ENCODE data around the gene EXOSC7. TPM values are rescaled to one million over a fixed set of nuclear protein-coding genes. Genes with fewer than 3 reads are reported as not detected.

EXOSC7 gene
- total and polyA plus RNA-seq, 2 donors (not counting 1 experiment from before 2014, with no cell fraction given): 25.5 to 40.0 TPM

DNA sequence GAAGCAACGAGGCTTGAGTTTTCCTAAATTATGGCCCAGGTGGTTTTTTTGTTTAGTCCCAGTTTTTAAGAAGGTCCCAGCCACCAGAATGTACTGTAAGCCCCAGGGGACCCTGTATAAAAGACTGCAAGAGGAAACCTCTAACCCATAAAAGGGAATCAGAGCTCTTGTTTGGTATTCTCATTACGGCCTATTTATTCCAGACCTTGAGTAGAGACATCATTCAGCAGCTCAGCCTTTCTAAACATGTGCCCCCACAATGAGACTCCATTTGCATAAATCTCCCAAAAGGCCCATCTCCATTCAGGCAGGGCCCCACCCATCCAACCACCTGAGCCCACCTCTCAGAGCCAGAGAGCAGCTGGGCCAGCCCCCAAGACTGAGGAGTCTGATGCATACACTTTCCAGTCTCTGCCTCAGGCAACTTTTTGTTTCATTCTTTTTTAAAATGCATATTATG lies 25.7 kb upstream of the EXOSC7 start:
- peaks cover 32% of the 10 kb centered on the region for H3K79me2 ChIP-seq (ENCODE audit: control insufficient read depth, insufficient read depth, low read length)
- H2AFZ ChIP-seq (ENCODE audit: insufficient read depth, low read depth, low read length, poor library complexity, severe bottlenecking): no peak overlapping the region
- H3K27ac Mint-ChIP-seq: no peak overlapping the region
- intact Hi-C loops (cut with micrococcal nuclease): no loop called here
- peaks cover 0 to 11% of the 10 kb centered on the region in 2 donors for H3K4me1 ChIP-seq (ENCODE audit: control insufficient read depth in 2 of 2, insufficient read depth in 2 of 2, low read length in 2 of 2)
- H3K36me3 ChIP-seq (replicated peaks in 1 of 2; ENCODE audit: control extremely low read depth in 1 of 2, control insufficient read depth in 1 of 2, extremely low read depth in 1 of 2, insufficient read depth in 2 of 2, low read length in 1 of 2): peaks cover 0 to 2% of the 10 kb centered on the region in 2 experiments
- H3K9me3 ChIP-seq (ENCODE audit: control extremely low read depth in 1 of 3, control insufficient read depth in 2 of 3, insufficient read depth in 1 of 3, low read length in 2 of 3): no peaks in the 10 kb centered on the region
- POLR2A ChIA-PET: no interaction called here
- CTCF ChIA-PET: no interaction called here
- peaks cover 28% of the 10 kb centered on the region for H3K4me1 Mint-ChIP-seq
- no peak overlapping the region for H3K27ac ChIP-seq (ENCODE audit: low read length in 2 of 2)
- H3K4me2 ChIP-seq (replicated peaks; ENCODE audit: low read depth, low read length, poor library complexity, severe bottlenecking): no peak overlapping the region
- peaks cover 7% of the 10 kb centered on the region for H4K20me1 ChIP-seq (ENCODE audit: control insufficient read depth, insufficient read depth, low read length, poor library complexity, severe bottlenecking)
- H3K9ac ChIP-seq (ENCODE audit: low read length): no peak overlapping the region
- no peaks in the 10 kb centered on the region for H3K27me3 Mint-ChIP-seq
- DNase-seq: no peak
- no peak overlapping the region for H3K4me3 ChIP-seq (ENCODE audit: control extremely low read depth in 1 of 5, extremely low read depth in 1 of 5, insufficient read depth in 1 of 5, low read depth in 2 of 5, low read length in 4 of 5)
- no peaks in the 10 kb centered on the region for H3K27me3 ChIP-seq (replicated peaks in 1 of 4; ENCODE audit: control extremely low read depth in 1 of 4, control insufficient read depth in 3 of 4, insufficient read depth in 4 of 4, low read length in 3 of 4)
- no peak for ATAC-seq (ENCODE audit: low read depth)
- H3K9me3 Mint-ChIP-seq (ENCODE audit: insufficient read depth): no peaks in the 10 kb centered on the region
- 20% methylated on average over 1 of the region's 2 CpGs for WGBS (ENCODE audit: insufficient coverage)
- TF ChIP-seq EZH2 (IDR thresholded peaks at IDR 0.05; ENCODE audit: borderline replicate concordance, insufficient read depth, low read depth, low read length, poor library complexity, severe bottlenecking) (no peak), CTCF (IDR thresholded peaks at IDR 0.05) (no peak)
- no peak overlapping the region for H3K4me3 Mint-ChIP-seq

- H2AFZ ChIP-seq (ENCODE audit: insufficient read depth, low read depth, low read length, poor library complexity, severe bottlenecking): no peak overlapping the region
- H3K27me3 ChIP-seq (replicated peaks in 1 of 4; ENCODE audit: control extremely low read depth in 1 of 4, control insufficient read depth in 3 of 4, insufficient read depth in 4 of 4, low read length in 3 of 4): no peaks in the 10 kb centered on the region
- 100% methylated on average over 1 of the region's 3 CpGs for WGBS (ENCODE audit: insufficient coverage)
- H3K79me2 ChIP-seq (ENCODE audit: control insufficient read depth, insufficient read depth, low read length): peaks cover 51% of the 10 kb centered on the region
- Mint-ChIP-seq H3K9me3 (ENCODE audit: insufficient read depth) (no peaks in the 10 kb centered on the region), H3K4me3 (no peak overlapping the region), H3K27me3 (no peaks in the 10 kb centered on the region), H3K4me1 (peaks cover 50% of the 10 kb centered on the region), H3K27ac (no peak overlapping the region)
- no peak overlapping the region for H3K9ac ChIP-seq (ENCODE audit: low read length)
- peaks cover 11 to 29% of the 10 kb centered on the region in 2 donors for H3K4me1 ChIP-seq (ENCODE audit: control insufficient read depth in 2 of 2, insufficient read depth in 2 of 2, low read length in 2 of 2)
- H3K27ac ChIP-seq (ENCODE audit: low read length in 2 of 2): no peak overlapping the region
- intact Hi-C loops (cut with micrococcal nuclease): no loop called here
- no peak overlapping the region for H3K4me2 ChIP-seq (replicated peaks; ENCODE audit: low read depth, low read length, poor library complexity, severe bottlenecking)
- ATAC-seq (ENCODE audit: low read depth) (no peak), DNase-seq (no peak)
- CTCF ChIA-PET: interaction anchor here (1.1 kb wide), 1 partner anchor 12 kb away, joined by 3 read pairs; no protein-coding TSS in a partner anchor
- no peak overlapping the region for H3K4me3 ChIP-seq (ENCODE audit: control extremely low read depth in 1 of 5, extremely low read depth in 1 of 5, insufficient read depth in 1 of 5, low read depth in 2 of 5, low read length in 4 of 5)
- H3K36me3 ChIP-seq (replicated peaks in 1 of 2; ENCODE audit: control extremely low read depth in 1 of 2, control insufficient read depth in 1 of 2, extremely low read depth in 1 of 2, insufficient read depth in 2 of 2, low read length in 1 of 2): peaks cover 0 to 2% of the 10 kb centered on the region in 2 experiments
- TF ChIP-seq CTCF (IDR thresholded peaks at IDR 0.05) (no peak), EZH2 (IDR thresholded peaks at IDR 0.05; ENCODE audit: borderline replicate concordance, insufficient read depth, low read depth, low read length, poor library complexity, severe bottlenecking) (no peak)
- no peaks in the 10 kb centered on the region for H3K9me3 ChIP-seq (ENCODE audit: control extremely low read depth in 1 of 3, control insufficient read depth in 2 of 3, insufficient read depth in 1 of 3, low read length in 2 of 3)
- H4K20me1 ChIP-seq (ENCODE audit: control insufficient read depth, insufficient read depth, low read length, poor library complexity, severe bottlenecking): peaks cover 18% of the 10 kb centered on the region
- POLR2A ChIA-PET: no interaction called here
Observed at GRCh38 chr3:44952689-44953088, 23.4 kb upstream of the EXOSC7 start.
